Pancreas (tissue), 10 donors: ENCODE data around the gene CDC42BPB. TPM values are rescaled to one million over a fixed set of nuclear protein-coding genes. Genes with fewer than 3 reads are reported as not detected.

ENCODE experiments used
- ATAC-seq, 4 donors: fragments of 200-7000 bp; cut with Tn5 transposase; one replicate each; pipeline versions ENCODE4 v1.8.0 to v1.9.1; 2020; ENCODE audit warnings: mild to moderate bottlenecking in 4 of 4, moderate library complexity in 4 of 4
- DNase-seq, 6 donors: peaks; one replicate each; pipeline ENCODE4 v3.0.0-alpha.2; 2020
- FAIRE-seq: peaks from 2 replicates; lab custom pipeline; 2012; peaks lifted over from hg19 to GRCh38; lab: Jason Lieb, UNC
- H3K27ac ChIP-seq, 4 donors: fragments of 200-600 bp; sonication (generic); 1 replicate in 3 of 4; 2 replicates in 1 of 4; pipeline versions ENCODE4 v1.5.0 to v1.8.0; 2020
- H3K27me3 ChIP-seq, 4 donors: fragments of 200-600 bp; one replicate each; pipeline ENCODE4 v1.8.0; 2021
- H3K36me3 ChIP-seq, 3 donors: fragments of 200-600 bp; sonication (generic) in 1 of 3; one replicate each; pipeline versions ENCODE4 v1.5.0 to v1.8.0; 2020 to 2021
- H3K4me1 ChIP-seq, 3 donors: fragments of 200-600 bp; one replicate each; pipeline ENCODE4 v1.8.0; 2021
- H3K4me3 ChIP-seq, 4 donors: fragments of 200-600 bp; sonication (generic) in 2 of 4; one replicate each; pipeline versions ENCODE4 v1.5.0 to v1.8.0; 2020 to 2021
- H3K9me3 ChIP-seq, 4 donors: fragments of 200-600 bp; one replicate each; pipeline ENCODE4 v1.8.0; 2021
- CTCF ChIP-seq, 4 donors: fragments of 200-600 bp; sonication (generic) in 3 of 4; IDR thresholded peaks; one replicate each; pipeline versions ENCODE4 v1.5.0 to v1.8.0; 2021; ENCODE audit warnings: antibody characterized with exemption in 4 of 4
- WGBS, 2 donors: extraction: QIAGEN DNeasy Blood & Tissue Kit; methylation state at CpG; one replicate each; pipeline ENCODE4 v1.1.7; 2013; 5-methylcytosine and 5-hydroxymethylcytosine counted together
- intact Hi-C, 3 donors: fragments of 100-400 bp; cut with DNase I; formaldehyde crosslinking; loops; one replicate each; pipeline versions ENCODE4 v1.11.1 to v1.14.2; 2022
- polyA plus RNA-seq, 2 donors: library from polyadenylated mRNA; stranded (reverse); fragments of 200-250 nt; gene quantifications; one replicate each; pipeline ENCODE4 v1.2.3, GENCODE V29; 2013
- total RNA-seq, 6 donors: library from RNA; stranded (reverse); fragmentation: NEBNext Ultra II Directional in 4 of 6; extraction: Animal tissue kit (Norgen Biotek cat#: 25700) in 4 of 6; gene quantifications; one replicate each; pipeline versions ENCODE4 v1.2.1 to v1.2.4, GENCODE V29; 2021 to 2023
- donor health status: healthy with polysubstance abuse.
- donor health status: DM: no; HTN: no; CAD: no; lungs with moderate emphysema.
- donor health status: DM: no; HTN: no; CAD: no.
- donor health status: control.
- donor health status: control.
- donor health status: Bipolar disorder and iron deficiency.
- donor health status: DM: yes; HTN: yes; CAD: no.
- donor health status: DM: no; HTN: no; CAD: no.
- donor health status: DM: no; HTN: no; CAD: no.
- donor health status: DM: yes; HTN: yes; CAD: no.

CDC42BPB gene
- total and polyA plus RNA-seq, 8 donors = 27.2 to 45.5 (median 32.7) TPM

GRCh38 chr14:103016071-103016470 lies 41.3 kb downstream of the CDC42BPB start:
- ATAC-seq (peak in 3 of 4 donors; percentile 34 to 46 (median 39)), DNase-seq (peak in 1 of 6 donors; percentile 59), FAIRE-seq (no peak)
- no peak overlapping the region for H3K27ac ChIP-seq
- intact Hi-C loops = no loop called here
- H3K4me3 ChIP-seq = no peak overlapping the region
- peaks cover 0 to 2% (median 0%) of the 10 kb centered on the region in 3 donors for H3K4me1 ChIP-seq
- no peak for TF ChIP-seq CTCF (IDR thresholded peaks at IDR 0.05)
- H3K36me3 ChIP-seq = no peaks in the 10 kb centered on the region
- WGBS, 2 donors = 30 to 48% methylated on average over 9 of the region's 9 CpGs
- H3K27me3 ChIP-seq = no peaks in the 10 kb centered on the region
- H3K9me3 ChIP-seq = no peaks in the 10 kb centered on the region

GRCh38 chr14:103015426-103015825 lies 41.9 kb downstream of the CDC42BPB start:
- peak in 1 of 4 donors; percentile 19 for ATAC-seq
- intact Hi-C loops = no loop called here

GRCh38 chr14:103014466-103015228 lies 42.7 kb downstream of the CDC42BPB start:
- 52 to 55% methylated on average over 11 of the region's 11 CpGs for WGBS, 2 donors
- FAIRE-seq = no peak
- no peak overlapping the region for H3K4me3 ChIP-seq
- peak overlapping the region in 2 of 4 donors; percentile 46 to 61 for H3K27ac ChIP-seq
- no peaks in the 10 kb centered on the region for H3K36me3 ChIP-seq
- H3K9me3 ChIP-seq = no peaks in the 10 kb centered on the region
- peaks cover 0 to 2% (median 0%) of the 10 kb centered on the region in 3 donors for H3K4me1 ChIP-seq
- intact Hi-C loops = no loop called here
- H3K27me3 ChIP-seq = no peaks in the 10 kb centered on the region
- ATAC-seq = peak in 2 of 4 donors; percentile 31 to 55
- no peak for DNase-seq
- TF ChIP-seq CTCF (IDR thresholded peaks at IDR 0.05) = no peak

More at GRCh38 chr14:103015426-103015825, 41.9 kb downstream of the CDC42BPB start:
- no peak for FAIRE-seq
- no peaks in the 10 kb centered on the region for H3K27me3 ChIP-seq
- DNase-seq = no peak
- no peak for TF ChIP-seq CTCF (IDR thresholded peaks at IDR 0.05)
- H3K9me3 ChIP-seq = no peaks in the 10 kb centered on the region
- peak overlapping the region in 2 of 4 donors; percentile 46 to 61 for H3K27ac ChIP-seq
- H3K4me1 ChIP-seq = peaks cover 0 to 2% (median 0%) of the 10 kb centered on the region in 3 donors
- no peak overlapping the region for H3K4me3 ChIP-seq
- 92 to 93% methylated on average over 5 of the region's 5 CpGs for WGBS, 2 donors
- H3K36me3 ChIP-seq = no peaks in the 10 kb centered on the region

- WGBS, 2 donors = 95 to 96% methylated on average over 12 of the region's 12 CpGs
- DNase-seq (peak in 1 of 6 donors; percentile 25), FAIRE-seq (no peak), ATAC-seq (no peak)
- no peak for TF ChIP-seq CTCF (IDR thresholded peaks at IDR 0.05)
- Histone ChIP-seq H3K4me1 (peaks cover 0 to 2% (median 0%) of the 10 kb centered on the region in 3 donors), H3K36me3 (no peaks in the 10 kb centered on the region), H3K4me3 (no peak overlapping the region), H3K9me3 (no peaks in the 10 kb centered on the region), H3K27ac (no peak overlapping the region), H3K27me3 (no peaks in the 10 kb centered on the region)
- intact Hi-C loops = no loop called here
These were observed 44.3 kb downstream of the CDC42BPB start for GRCh38 chr14:103013028-103013427.

- Histone ChIP-seq H3K4me3 (no peak overlapping the region), H3K4me1 (no peaks in the 10 kb centered on the region), H3K27me3 (no peaks in the 10 kb centered on the region), H3K9me3 (no peaks in the 10 kb centered on the region), H3K27ac (no peak overlapping the region), H3K36me3 (peaks cover 0 to 3% (median 0%) of the 10 kb centered on the region in 3 donors)
- intact Hi-C loops = no loop called here
- DNase-seq (peak in 1 of 6 donors; percentile 3), FAIRE-seq (no peak), ATAC-seq (no peak)
- TF ChIP-seq CTCF (IDR thresholded peaks at IDR 0.05) = no peak
- 90 to 92% methylated on average over 2 of the region's 2 CpGs for WGBS, 2 donors
These were observed 47.8 kb downstream of the CDC42BPB start for GRCh38 chr14:103009559-103009958.
